GM12878 (cell line): Measurements from ENCODE around the gene STRA8. TPM values are rescaled to one million over a fixed set of nuclear protein-coding genes. Genes with fewer than 3 reads are reported as not detected.

Experiments
- ATAC-seq: fragments of 200-7000 bp; cut with Tn5 transposase; 3 replicates; pipeline ENCODE4 v1.9.1; 2020; ENCODE audit warnings: mild to moderate bottlenecking, moderate library complexity
- BruUV-seq: library from RNA; stranded (reverse); fragments of 400-500 nt; replicated peaks from 2 replicates; lab custom pipeline; 2021; lab: Mats Ljungman, UMichigan
- CTCF ChIA-PET: fragments of 300-600 bp; sonication (Branson Sonifier 250); formaldehyde crosslinking; extraction: SDS; loops from one replicate; lab custom pipeline; 2021; ENCODE audit warnings: inconsistent platforms; lab: Yijun Ruan, JAX
- POLR2A ChIA-PET: fragments of 350-600 bp; formaldehyde crosslinking; extraction: SDS; loops from one replicate; lab custom pipeline; 2021; ENCODE audit warnings: inconsistent platforms; lab: Charles Lee
- RAD21 ChIA-PET: fragments of 300-600 bp; sonication (Branson Sonifier 250); formaldehyde crosslinking; loops from one replicate; lab custom pipeline; 2023; ENCODE audit warnings: antibody characterized with exemption; ENCODE audit not compliant: unreplicated experiment; lab: Charles Lee
- SMC1A ChIA-PET: fragments of 300-600 bp; sonication (Branson Sonifier 250); formaldehyde crosslinking; loops from one replicate; lab custom pipeline; 2023; ENCODE audit not compliant: unreplicated experiment, uncharacterized antibody; lab: Charles Lee
- DNase-seq: peaks from one replicate; pipeline ENCODE4 v3.0.0-alpha.2; 2011; ENCODE audit warnings: low read depth, low spot score
- FAIRE-seq: peaks from 3 replicates; lab custom pipeline; 2011; peaks lifted over from hg19 to GRCh38; lab: Jason Lieb, UNC
- H2AFZ ChIP-seq: 2 replicates; pipeline ENCODE4 v1.6.0; 2011; ENCODE audit warnings: low read depth, low read length, control low read depth; ENCODE audit not compliant: control insufficient read depth
- H3K27ac ChIP-seq: 2 replicates; pipeline ENCODE4 v1.5.1; 2011; ENCODE audit warnings: control low read depth; ENCODE audit not compliant: control insufficient read depth, insufficient read depth
- H3K27me3 ChIP-seq, 2 experiments: replicated peaks in 1 of 2; 2 replicates each; pipeline versions ENCODE4 v1.6.0 to v1.6.1; 2011; ENCODE audit warnings: low read length in 1 of 2; ENCODE audit not compliant: control insufficient read depth in 2 of 2, insufficient read depth in 2 of 2
- H3K36me3 ChIP-seq, 2 experiments: 2 replicates each; pipeline ENCODE4 v1.5.1; 2011; ENCODE audit warnings: low read length in 1 of 2; ENCODE audit not compliant: control insufficient read depth in 2 of 2, insufficient read depth in 2 of 2
- H3K4me1 ChIP-seq: 2 replicates; pipeline ENCODE4 v1.6.1; 2011; ENCODE audit warnings: mild to moderate bottlenecking, low read length, moderate library complexity, mixed read lengths; ENCODE audit not compliant: control insufficient read depth, insufficient read depth
- H3K4me2 ChIP-seq: 2 replicates; pipeline ENCODE4 v1.6.0; 2011; ENCODE audit warnings: control low read depth; ENCODE audit not compliant: control insufficient read depth, insufficient read depth
- H3K4me3 ChIP-seq: fragments of 200-600 bp; sonication (generic); 2 replicates; pipeline ENCODE4 v1.5.1; 2016
- H3K79me2 ChIP-seq: 2 replicates; pipeline ENCODE4 v1.6.0; 2011; ENCODE audit warnings: low read length; ENCODE audit not compliant: control insufficient read depth, insufficient read depth
- H3K9ac ChIP-seq: 2 replicates; pipeline ENCODE4 v1.8.0; 2011; ENCODE audit warnings: low read length, control low read depth, mixed read lengths; ENCODE audit not compliant: control insufficient read depth, insufficient read depth
- H3K9me3 ChIP-seq: replicated peaks from 3 replicates; pipeline ENCODE4 v1.5.1; 2011; ENCODE audit warnings: mild to moderate bottlenecking, low read length; ENCODE audit not compliant: control insufficient read depth, insufficient read depth
- H4K20me1 ChIP-seq: 2 replicates; pipeline ENCODE4 v1.6.0; 2011; ENCODE audit not compliant: control insufficient read depth, insufficient read depth
- CTCF ChIP-seq, 3 experiments: IDR thresholded peaks in 2 of 3; conservative IDR thresholded peaks in 1 of 3; 2 replicates each; pipeline ENCODE4 v1.5.1; 2011; ENCODE audit warnings: low read depth in 3 of 3, low read length in 3 of 3, mild to moderate bottlenecking in 3 of 3, control low read depth in 2 of 3, moderate library complexity in 2 of 3, inconsistent platforms in 1 of 3, mixed read lengths in 1 of 3; ENCODE audit not compliant: control insufficient read depth in 2 of 3, insufficient read depth in 1 of 3; ENCODE audit errors: extremely low read depth in 1 of 3
- SMC3 ChIP-seq: IDR thresholded peaks from 2 replicates; pipeline ENCODE4 v1.6.1; 2011; ENCODE audit warnings: low read length, improper control_type of control experiment, borderline replicate concordance
- YY1 ChIP-seq: IDR thresholded peaks from 2 replicates; pipeline ENCODE4 v1.6.1; 2011; ENCODE audit warnings: low read depth, mild to moderate bottlenecking, low read length
- ZBTB33 ChIP-seq: fragments of 450-650 bp; IDR thresholded peaks from 2 replicates; pipeline ENCODE4 v1.6.1; 2017; ENCODE audit warnings: mild to moderate bottlenecking
- WGBS: methylation state at CpG from one replicate; pipeline ENCODE4 v1.1.6; 2016; ENCODE audit warnings: low lambda C conversion rate; ENCODE audit not compliant: insufficient replicate concordance, insufficient coverage; ENCODE audit errors: missing lambda C conversion rate; 5-methylcytosine and 5-hydroxymethylcytosine counted together
- in situ Hi-C: fragments of 300-500 bp; cut with MboI; formaldehyde crosslinking; loops from 9 replicates; pipeline ENCODE4 v1.14.3; 2018; ENCODE audit warnings: mixed read lengths
- intact Hi-C: fragments of 100-400 bp; cut with micrococcal nuclease; formaldehyde crosslinking; loops from one replicate; pipeline ENCODE4 v1.14.2; 2022; ENCODE audit not compliant: unreplicated experiment
- polyA plus RNA-seq, 11 experiments: library from polyadenylated mRNA; depleted of rRNA in 4 of 11; unstranded in 6 of 11; stranded (reverse) in 5 of 11; fragments of >200 nt; fragmentation: Nextera tagmentation in 4 of 11; fragmentation: Illumina TruSeq in 1 of 11; extraction: Ambion mirVana in 4 of 11; extraction: Trizol in 1 of 11; gene quantifications; 1 replicate in 1 of 11; 2 replicates in 10 of 11; pipeline versions ENCODE4 v1.2.1 to v1.2.3, GENCODE V29; 2011 to 2016; ENCODE audit warnings: inconsistent platforms in 2 of 11, missing spikeins in 2 of 11, low read depth in 1 of 11
- total RNA-seq, 4 experiments: library from RNA; depleted of rRNA in 3 of 4; stranded (reverse); fragments of >200 nt in 3 of 4; fragmentation: Illumina TruSeq in 1 of 4; extraction: Trizol in 1 of 4; gene quantifications; 2 replicates each; pipeline versions ENCODE4 v1.2.1 to v1.2.3, GENCODE V29; 2013 to 2021

The STRA8 gene
- total and polyA plus RNA-seq, 10 of the 15 experiments (the other 5 are each of a cell fraction or from before 2014, with no cell fraction given) = 0.15 TPM; not detected in 9

- no peak overlapping the region for H2AFZ ChIP-seq
- CTCF ChIA-PET = interaction anchor here (0.8 to 4.3 kb wide), 6 partner anchors 8 to 36 kb away, joined by 3 to 18 read pairs (median 4); no protein-coding TSS in a partner anchor
- SMC1A ChIA-PET = interaction anchor here (1.0 to 2.3 kb wide), 2 partner anchors 21 to 28 kb away, joined by 3 to 16 read pairs; partner anchors contain the start of gene WDR91
- no peaks in the 10 kb centered on the region for H3K36me3 ChIP-seq
- BruUV-seq = no TSS peak
- H3K4me2 ChIP-seq = no peak overlapping the region
- H3K4me3 ChIP-seq = no peak overlapping the region
- H3K79me2 ChIP-seq = no peaks in the 10 kb centered on the region
- H3K4me1 ChIP-seq = peaks cover 14% of the 10 kb centered on the region
- POLR2A ChIA-PET = interaction anchor here (1.0 to 4.0 kb wide), 3 partner anchors 14 to 65 kb away, joined by 3 to 30 read pairs (median 11); partner anchors contain the start of gene WDR91
- H3K27me3 ChIP-seq = no peaks in the 10 kb centered on the region
- H3K27ac ChIP-seq = no peak overlapping the region
- RAD21 ChIA-PET = interaction anchor here (1.6 kb wide), 1 partner anchor 50 kb away, joined by 4 read pairs; no protein-coding TSS in a partner anchor
- H4K20me1 ChIP-seq = no peaks in the 10 kb centered on the region
- DNase-seq (no peak), ATAC-seq (peak; percentile 30; the same call in 2 of the 3 replicates), FAIRE-seq (no peak)
- no peak overlapping the region for H3K9ac ChIP-seq
- intact Hi-C loops (no loop called here), in situ Hi-C loops (no loop called here)
- H3K9me3 ChIP-seq = no peaks in the 10 kb centered on the region; the same call in 2 of the 3 replicates
- TF ChIP-seq SMC3 = no peak
- peak in 2 of 3 experiments; percentile 49 to 56; a peak in 4 of 6 replicates for TF ChIP-seq CTCF (IDR thresholded peaks at IDR 0.05 in 2 of 3, conservative IDR thresholded peaks at IDR 0.05 in 1 of 3; ENCODE audit: control insufficient read depth in 2 of 3, extremely low read depth in 1 of 3, insufficient read depth in 1 of 3, low read depth in 3 of 3, low read length in 3 of 3)
- 0 out of 2 replicates have a peak, but pooled peaks have one; percentile 28 for TF ChIP-seq YY1
- TF ChIP-seq ZBTB33 = peak; percentile 80
- WGBS = 54% methylated on average over 11 of the region's 11 CpGs
Measured at GRCh38 chr7:135238112-135238744, 4.6 kb downstream of the STRA8 start.
